Astrocyte of the spinal cord (primary cell): ENCODE data around the gene RYK.
"Not testable (repeated sequence)": the region's sequence is repeated elsewhere in the genome, so short reads cannot be mapped to it uniquely, and the experiment has no call there.

Source experiments
- DNase-seq: peaks from one replicate; pipeline ENCODE4 v3.0.0; 2011; ENCODE audit warnings: low read depth, low spot score
- H3K4me3 ChIP-seq: 2 replicates; pipeline ENCODE4 v1.5.1; 2011; ENCODE audit warnings: low read depth, mild to moderate bottlenecking, low read length, moderate library complexity
- CTCF ChIP-seq: IDR thresholded peaks from 2 replicates; pipeline ENCODE4 v1.5.1; 2012; ENCODE audit warnings: low read depth, mild to moderate bottlenecking, low read length, inconsistent platforms
- in situ Hi-C: cut with HindIII; loops from 2 replicates; pipeline ENCODE4 v1.10.0; 2017; ENCODE audit warnings: low sequenced_read_pairs

The RYK gene

DNA sequence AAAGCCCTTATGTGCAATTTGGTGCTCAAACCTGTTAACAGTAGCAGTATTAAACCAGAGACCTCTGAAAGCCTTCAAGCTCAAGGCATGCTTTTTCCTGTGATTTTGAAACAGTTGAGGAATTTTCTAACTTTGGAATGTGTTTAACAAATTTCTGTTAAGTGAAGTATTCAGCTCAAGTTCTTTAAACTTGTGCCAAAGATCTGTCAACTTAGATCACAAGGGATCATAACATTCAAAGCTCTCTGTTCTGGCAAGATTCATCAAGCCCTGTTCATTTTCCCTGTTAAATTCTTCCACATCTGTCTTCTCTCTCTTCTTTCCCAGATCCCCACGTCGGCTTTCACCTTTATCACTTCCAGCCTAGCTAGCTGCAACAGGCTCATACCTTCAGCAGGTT, 28.8 kb upstream of the RYK start:
- no peak for TF ChIP-seq CTCF
- H3K4me3 ChIP-seq: no peak overlapping the region
- in situ Hi-C loops: no loop called here
- no peak for DNase-seq

GRCh38 chr3:134277066-134277660, 26.5 kb upstream of the RYK start:
- no peak for TF ChIP-seq CTCF
- in situ Hi-C loops: no loop called here
- no peak overlapping the region for H3K4me3 ChIP-seq
- no peak for DNase-seq

- no peak overlapping the region for H3K4me3 ChIP-seq
- DNase-seq: no peak
- no peak for TF ChIP-seq CTCF
- in situ Hi-C loops: no loop called here
Measured at GRCh38 chr3:134276086-134276485, 25.4 kb upstream of the RYK start.

DNA sequence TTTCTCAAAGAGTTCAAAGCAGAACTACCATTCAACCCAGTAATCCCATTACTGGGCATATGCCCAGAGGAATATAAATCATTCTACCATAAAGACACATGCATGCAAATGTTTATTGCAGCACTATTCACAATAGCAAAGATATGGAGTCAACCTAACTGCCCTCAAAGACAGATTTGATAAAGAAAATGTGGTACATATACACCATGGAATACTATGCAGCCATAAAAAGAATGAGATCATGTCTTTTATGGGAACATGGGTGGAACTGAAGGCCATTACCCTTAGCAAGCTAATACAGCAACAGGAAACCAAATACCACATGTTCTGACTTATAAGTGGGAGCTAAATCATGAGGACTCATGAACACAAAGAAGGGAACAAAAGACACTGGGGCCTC, 24.5 kb upstream of the RYK start:
- H3K4me3 ChIP-seq, DNase-seq, in situ Hi-C loops: not testable (repeated sequence)

GRCh38 chr3:134274571-134274970, 23.9 kb upstream of the RYK start:
- DNase-seq: no peak
- H3K4me3 ChIP-seq: no peak overlapping the region
- in situ Hi-C loops: no loop called here
- TF ChIP-seq CTCF: no peak

DNA sequence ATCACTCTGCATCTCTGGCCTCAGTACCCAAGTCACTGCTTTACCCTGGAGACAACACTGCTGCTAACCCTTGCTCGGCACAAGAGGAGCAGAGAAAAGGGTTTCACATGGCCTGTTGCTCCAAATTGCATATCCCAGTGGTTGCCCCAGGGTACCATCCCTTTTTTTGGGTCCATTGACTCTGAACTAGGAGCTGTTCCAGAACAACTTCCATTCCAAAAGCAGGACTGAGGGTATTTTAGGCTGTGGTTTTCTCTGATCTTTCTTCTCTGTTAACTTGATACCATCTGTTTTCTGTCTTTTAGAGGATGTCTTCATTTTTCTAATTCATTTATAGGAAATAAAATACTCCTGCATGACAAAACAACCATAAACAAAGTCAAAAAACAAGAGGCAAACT, 17.3 kb upstream of the RYK start:
- DNase-seq: no peak
- H3K4me3 ChIP-seq: no peak overlapping the region
- TF ChIP-seq CTCF: no peak
- in situ Hi-C loops: no loop called here

GRCh38 chr3:134260987-134261386, 10.3 kb upstream of the RYK start:
- in situ Hi-C loops: no loop called here
- DNase-seq: no peak
- H3K4me3 ChIP-seq: no peak overlapping the region
- no peak for TF ChIP-seq CTCF
